IPS-18a (cell line): ENCODE measurements around the gene EWSR1.

Experiments used
- H3K27ac ChIP-seq: one replicate; pipeline ENCODE4 v1.5.1; 2013; ENCODE audit warnings: low read length
- H3K27me3 ChIP-seq: one replicate; pipeline ENCODE4 v1.6.1; 2013; ENCODE audit warnings: mild to moderate bottlenecking, low read length; ENCODE audit not compliant: control insufficient read depth, insufficient read depth
- H3K36me3 ChIP-seq: one replicate; pipeline ENCODE4 v1.6.1; 2013; ENCODE audit warnings: low read depth, low read length; ENCODE audit not compliant: control insufficient read depth
- H3K4me1 ChIP-seq: one replicate; pipeline ENCODE4 v1.6.1; 2013; ENCODE audit warnings: low read depth, low read length; ENCODE audit not compliant: control insufficient read depth
- H3K4me3 ChIP-seq: one replicate; pipeline ENCODE4 v1.5.1; 2013; ENCODE audit warnings: low read length
- H3K9ac ChIP-seq: one replicate; pipeline ENCODE4 v1.6.1; 2013; ENCODE audit warnings: mild to moderate bottlenecking, low read length, moderate library complexity
- H3K9me3 ChIP-seq: one replicate; pipeline ENCODE4 v1.6.1; 2013; ENCODE audit warnings: low read depth, low read length; ENCODE audit not compliant: control insufficient read depth

EWSR1 gene

GRCh38 chr22:29302681-29303465, 34.8 kb downstream of the EWSR1 start:
- H3K9ac ChIP-seq = no peak overlapping the region
- no peaks in the 10 kb centered on the region for H3K4me1 ChIP-seq
- H3K36me3 ChIP-seq = peaks cover 29% of the 10 kb centered on the region
- H3K4me3 ChIP-seq = no peak overlapping the region
- H3K9me3 ChIP-seq = no peaks in the 10 kb centered on the region
- H3K27me3 ChIP-seq = peaks cover 6% of the 10 kb centered on the region
- no peak overlapping the region for H3K27ac ChIP-seq

GRCh38 chr22:29305836-29306174, 37.7 kb downstream of the EWSR1 start:
- H3K9ac ChIP-seq = no peak overlapping the region
- H3K9me3 ChIP-seq = no peaks in the 10 kb centered on the region
- H3K27me3 ChIP-seq = peaks cover 8% of the 10 kb centered on the region
- H3K4me1 ChIP-seq = no peaks in the 10 kb centered on the region
- no peak overlapping the region for H3K27ac ChIP-seq
- peaks cover 2% of the 10 kb centered on the region for H3K36me3 ChIP-seq
- peak overlapping the region; percentile 47 for H3K4me3 ChIP-seq

- Histone ChIP-seq H3K4me3 (peak within 1 kb of the TSS; percentile 47), H3K9ac (peak within 1 kb of the TSS; percentile 46), H3K4me1 (no peaks in the 10 kb centered on the region), H3K27ac (no peak within 1 kb of the TSS), H3K27me3 (peaks cover 8% of the 10 kb centered on the region), H3K9me3 (no peaks in the 10 kb centered on the region), H3K36me3 (no peaks in the 10 kb centered on the region)
Observed at GRCh38 chr22:29306175-29306834, 38.2 kb downstream of the EWSR1 start, which contains the start of gene GAS2L1. TSS of gene GAS2L1 (plus strand) at chr22:29306650. CDS start at chr22:29308106, 1,456 bp downstream.

GRCh38 chr22:29306835-29307595, 38.9 kb downstream of the EWSR1 start:
- no peaks in the 10 kb centered on the region for H3K4me1 ChIP-seq
- no peaks in the 10 kb centered on the region for H3K36me3 ChIP-seq
- H3K27ac ChIP-seq = no peak overlapping the region
- H3K4me3 ChIP-seq = peak overlapping the region; percentile 47
- peaks cover 8% of the 10 kb centered on the region for H3K27me3 ChIP-seq
- H3K9ac ChIP-seq = peak overlapping the region; percentile 46
- no peaks in the 10 kb centered on the region for H3K9me3 ChIP-seq

- peaks cover 11% of the 10 kb centered on the region for H3K27me3 ChIP-seq
- no peaks in the 10 kb centered on the region for H3K4me1 ChIP-seq
- H3K9ac ChIP-seq = no peak overlapping the region
Observed at GRCh38 chr22:29307596-29308147, 39.6 kb downstream of the EWSR1 start.

GRCh38 chr22:29308148-29308790, 40.2 kb downstream of the EWSR1 start:
- H3K4me3 ChIP-seq = no peak overlapping the region
- peaks cover 17% of the 10 kb centered on the region for H3K27me3 ChIP-seq
- H3K36me3 ChIP-seq = no peaks in the 10 kb centered on the region
- no peak overlapping the region for H3K27ac ChIP-seq
- no peaks in the 10 kb centered on the region for H3K9me3 ChIP-seq
- no peak overlapping the region for H3K9ac ChIP-seq
- no peaks in the 10 kb centered on the region for H3K4me1 ChIP-seq

More at GRCh38 chr22:29307596-29308147, 39.6 kb downstream of the EWSR1 start:
- Histone ChIP-seq H3K36me3 (no peaks in the 10 kb centered on the region), H3K9me3 (no peaks in the 10 kb centered on the region), H3K27ac (no peak overlapping the region), H3K4me3 (peak overlapping the region; percentile 47)

- Histone ChIP-seq H3K9ac (no peak overlapping the region), H3K27ac (no peak overlapping the region), H3K27me3 (peaks cover 23% of the 10 kb centered on the region), H3K4me1 (no peaks in the 10 kb centered on the region), H3K9me3 (no peaks in the 10 kb centered on the region), H3K4me3 (no peak overlapping the region), H3K36me3 (no peaks in the 10 kb centered on the region)
Observed at GRCh38 chr22:29308791-29309262, 40.8 kb downstream of the EWSR1 start.

- H3K36me3 ChIP-seq = no peaks in the 10 kb centered on the region
- H3K27me3 ChIP-seq = peaks cover 30% of the 10 kb centered on the region
- no peak overlapping the region for H3K4me3 ChIP-seq
- H3K9me3 ChIP-seq = no peaks in the 10 kb centered on the region
- H3K4me1 ChIP-seq = no peaks in the 10 kb centered on the region
- no peak overlapping the region for H3K9ac ChIP-seq
- H3K27ac ChIP-seq = no peak overlapping the region
Observed at GRCh38 chr22:29309332-29310064, 41.4 kb downstream of the EWSR1 start.

GRCh38 chr22:29310065-29310862, 42.2 kb downstream of the EWSR1 start:
- no peaks in the 10 kb centered on the region for H3K9me3 ChIP-seq
- no peak overlapping the region for H3K27ac ChIP-seq
- H3K4me3 ChIP-seq = no peak overlapping the region
- peaks cover 37% of the 10 kb centered on the region for H3K27me3 ChIP-seq
- H3K9ac ChIP-seq = no peak overlapping the region
- no peaks in the 10 kb centered on the region for H3K4me1 ChIP-seq
- no peaks in the 10 kb centered on the region for H3K36me3 ChIP-seq

- H3K27me3 ChIP-seq = peaks cover 44% of the 10 kb centered on the region
- no peaks in the 10 kb centered on the region for H3K4me1 ChIP-seq
- H3K4me3 ChIP-seq = no peak overlapping the region
- no peak overlapping the region for H3K9ac ChIP-seq
- no peaks in the 10 kb centered on the region for H3K36me3 ChIP-seq
- no peaks in the 10 kb centered on the region for H3K9me3 ChIP-seq
- H3K27ac ChIP-seq = no peak overlapping the region
Observed at GRCh38 chr22:29310863-29311339, 42.8 kb downstream of the EWSR1 start.
